GM19324 (cell line): ENCODE results near the gene SS18L1.
"Not testable (repeated sequence)": the region's sequence is repeated elsewhere in the genome, so short reads cannot be mapped to it uniquely, and the experiment has no call there.

Experiments
- ATAC-seq: cut with Tn5 transposase; IDR thresholded peaks from one replicate; pipeline ENCODE4 v1.9.1; 2021; ENCODE audit warnings: mild to moderate bottlenecking, moderate library complexity; ENCODE audit not compliant: unreplicated experiment, low FRiP score

The SS18L1 gene, protein sequence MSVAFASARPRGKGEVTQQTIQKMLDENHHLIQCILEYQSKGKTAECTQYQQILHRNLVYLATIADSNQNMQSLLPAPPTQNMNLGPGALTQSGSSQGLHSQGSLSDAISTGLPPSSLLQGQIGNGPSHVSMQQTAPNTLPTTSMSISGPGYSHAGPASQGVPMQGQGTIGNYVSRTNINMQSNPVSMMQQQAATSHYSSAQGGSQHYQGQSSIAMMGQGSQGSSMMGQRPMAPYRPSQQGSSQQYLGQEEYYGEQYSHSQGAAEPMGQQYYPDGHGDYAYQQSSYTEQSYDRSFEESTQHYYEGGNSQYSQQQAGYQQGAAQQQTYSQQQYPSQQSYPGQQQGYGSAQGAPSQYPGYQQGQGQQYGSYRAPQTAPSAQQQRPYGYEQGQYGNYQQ

DNA sequence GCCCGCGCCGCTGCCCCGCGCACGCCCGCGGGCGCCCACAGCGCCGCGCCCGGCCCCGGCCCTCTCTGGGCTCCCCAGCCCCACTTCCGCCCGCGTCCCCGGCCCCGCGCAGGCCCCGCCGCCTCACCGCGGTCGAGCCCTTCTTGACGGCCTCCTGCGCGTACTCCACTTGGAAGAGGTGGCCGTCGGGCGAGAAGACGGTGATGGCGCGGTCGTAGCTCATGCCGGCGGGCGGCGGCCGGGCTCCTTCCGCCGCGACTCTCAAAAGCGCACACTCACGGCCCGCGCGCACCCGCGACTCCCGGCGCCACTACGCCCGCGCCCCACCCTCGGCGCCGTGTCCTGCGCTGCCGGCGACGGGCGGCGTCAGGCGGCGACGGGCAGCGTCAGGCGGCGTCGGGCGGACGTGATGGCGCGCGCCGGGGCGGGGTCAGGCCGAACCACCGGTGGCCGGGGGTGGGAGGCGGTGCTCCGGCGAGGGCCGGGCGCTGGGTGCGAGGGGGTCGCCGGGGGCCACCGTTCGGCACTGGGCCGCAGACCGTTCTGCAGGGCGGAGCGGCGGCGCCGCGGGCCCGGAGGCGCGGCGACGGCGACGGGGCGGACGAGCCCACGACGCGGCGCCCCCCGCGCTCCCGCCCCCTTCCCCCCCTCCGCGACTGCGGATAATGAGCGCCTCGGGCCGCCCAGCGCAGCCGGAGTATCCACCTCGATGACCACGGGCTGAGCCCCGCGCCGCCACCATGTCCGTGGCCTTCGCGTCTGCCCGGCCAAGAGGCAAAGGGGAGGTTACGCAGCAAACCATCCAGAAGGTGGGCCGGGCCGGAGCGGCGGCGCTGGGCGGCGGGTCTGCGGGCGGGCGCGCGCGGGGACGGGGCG lies at the start of gene SS18L1, which contains the start of gene PSMA7:
TSS of gene SS18L1 (plus strand) at position 689 of the 876 bp plus-strand sequence. CDS start at position 741, 52 bp downstream.
TSS of gene PSMA7 (minus strand) at position 314 of the 876 bp plus-strand sequence. CDS start at position 223, 91 bp downstream.
- ATAC-seq = peak; percentile 84

DNA sequence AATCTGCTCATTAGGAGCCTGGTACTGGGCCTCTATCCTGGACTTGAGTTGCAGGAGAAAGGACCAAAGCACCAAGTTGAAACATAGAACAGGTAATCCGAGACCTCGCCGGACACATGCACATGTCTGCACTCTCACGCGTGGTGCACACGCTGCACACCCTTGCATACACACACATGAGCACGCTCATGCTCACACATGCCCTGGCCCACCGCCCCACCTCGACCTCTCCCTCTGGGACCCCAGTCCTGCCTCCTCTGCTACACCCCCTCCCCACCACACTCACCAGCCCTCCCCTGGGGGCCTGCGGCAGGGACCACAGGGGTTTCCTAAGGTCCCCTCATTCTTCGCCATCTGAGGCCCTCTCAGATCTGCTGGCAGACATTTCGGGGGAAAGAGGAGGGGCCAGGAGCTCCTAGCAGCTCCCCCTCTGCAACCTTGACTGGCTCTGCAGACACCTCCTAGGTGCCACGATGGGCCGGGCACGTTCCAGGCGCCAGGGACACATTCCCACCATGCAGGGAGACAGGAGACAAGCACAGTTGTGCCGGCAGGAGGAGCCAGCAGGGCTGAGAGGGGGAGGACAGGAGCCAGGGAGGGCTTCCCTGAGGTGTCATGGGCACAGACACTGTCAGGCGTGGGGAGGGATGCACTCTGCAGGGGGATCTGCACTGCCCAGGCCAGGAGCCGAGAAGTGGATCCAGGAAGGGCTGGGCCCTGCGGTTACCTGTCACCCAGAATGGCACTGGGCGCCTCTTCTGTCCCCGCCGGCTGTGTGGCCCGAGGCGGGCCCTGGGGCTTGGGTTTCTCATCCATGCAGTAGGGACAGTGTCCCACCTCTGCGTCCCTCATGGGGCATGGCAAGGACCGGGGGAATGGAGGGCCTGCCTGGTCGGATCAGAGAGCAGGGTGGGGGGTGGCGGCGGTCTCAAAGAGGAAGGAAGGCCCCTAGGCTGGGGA lies 46.9 kb upstream of the SS18L1 start:
- no peak for ATAC-seq

DNA sequence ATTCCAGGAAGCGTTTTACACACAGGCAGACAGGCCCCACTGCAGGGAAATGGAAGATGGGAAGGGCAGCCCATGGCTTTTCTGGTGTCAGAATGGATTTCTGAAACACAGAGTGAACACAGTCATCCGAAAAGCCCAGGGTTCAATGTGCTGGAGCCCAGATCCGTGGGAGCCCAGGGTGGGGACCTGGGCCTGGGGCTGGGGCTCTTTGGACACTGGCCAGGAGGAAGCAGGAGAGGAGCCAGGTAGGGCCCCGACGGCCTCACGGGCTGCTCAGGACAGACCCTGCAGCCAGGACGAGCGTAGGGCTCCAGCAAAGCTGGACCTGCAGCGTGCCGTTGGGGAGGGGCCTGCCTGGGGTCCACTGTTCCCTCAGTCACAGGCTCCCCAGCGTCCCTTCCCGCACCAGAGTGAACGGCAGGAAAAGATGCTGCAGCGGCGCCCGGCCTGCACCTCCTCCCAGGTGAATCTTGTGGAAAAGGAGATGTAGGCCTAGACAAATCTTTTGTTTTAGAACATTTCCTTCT lies 45.6 kb upstream of the SS18L1 start:
- no peak for ATAC-seq

DNA sequence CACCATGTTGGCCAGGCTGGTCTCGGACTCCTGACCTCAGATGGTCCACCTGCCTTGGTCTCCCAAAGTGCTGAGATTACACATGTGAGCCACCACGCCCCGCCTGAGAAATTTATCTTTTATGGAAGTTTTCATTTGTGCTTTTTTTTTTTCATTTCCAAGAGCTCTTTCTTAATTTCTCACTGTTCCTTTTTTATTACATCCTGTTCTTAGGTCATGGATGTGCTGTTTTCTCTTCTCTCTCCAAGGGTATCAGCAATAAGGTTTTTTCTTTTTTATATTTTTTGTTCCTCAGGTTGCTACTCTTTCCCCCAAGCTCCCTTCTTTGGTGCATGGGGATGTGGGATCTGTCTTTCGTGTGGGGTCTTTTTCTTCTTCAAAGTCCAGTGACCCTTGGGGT lies 42.5 kb upstream of the SS18L1 start:
- no peak for ATAC-seq

DNA sequence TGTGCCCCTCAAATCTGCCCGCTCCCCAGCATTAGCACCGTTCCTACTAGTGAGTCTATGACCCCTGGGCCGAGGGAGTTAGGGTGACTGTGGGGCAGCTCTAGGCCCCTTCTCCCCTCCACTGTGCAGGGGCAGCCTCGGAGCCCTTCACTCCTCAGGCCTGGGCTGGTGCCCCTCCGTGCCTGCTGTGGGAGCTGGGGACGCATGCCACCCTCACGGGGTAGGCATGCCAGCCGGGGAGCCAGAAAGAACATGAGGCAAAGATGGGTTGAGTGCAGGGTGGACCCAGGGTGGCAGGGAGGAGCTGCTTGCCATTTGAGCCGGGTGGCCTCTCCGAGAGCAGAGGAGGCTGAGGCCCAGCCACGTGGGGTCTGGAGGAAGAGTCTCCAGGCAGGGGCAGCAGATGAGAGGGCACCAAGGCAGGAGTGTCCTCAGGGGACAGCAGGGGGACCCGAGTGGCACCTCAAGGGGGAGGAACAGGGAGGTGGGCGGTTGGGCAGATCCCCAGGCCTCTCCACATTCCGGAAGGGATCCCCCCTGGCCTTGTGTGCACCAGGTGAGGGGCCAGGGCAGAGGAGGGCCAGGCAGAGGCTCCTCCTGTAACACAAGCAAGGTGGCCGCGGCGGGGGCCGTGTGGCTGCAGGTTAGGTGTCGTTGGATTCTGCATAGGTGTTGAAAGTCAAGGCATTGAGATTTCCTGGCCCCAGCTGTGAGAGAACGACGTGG lies 39.9 kb upstream of the SS18L1 start:
- ATAC-seq = no peak

DNA sequence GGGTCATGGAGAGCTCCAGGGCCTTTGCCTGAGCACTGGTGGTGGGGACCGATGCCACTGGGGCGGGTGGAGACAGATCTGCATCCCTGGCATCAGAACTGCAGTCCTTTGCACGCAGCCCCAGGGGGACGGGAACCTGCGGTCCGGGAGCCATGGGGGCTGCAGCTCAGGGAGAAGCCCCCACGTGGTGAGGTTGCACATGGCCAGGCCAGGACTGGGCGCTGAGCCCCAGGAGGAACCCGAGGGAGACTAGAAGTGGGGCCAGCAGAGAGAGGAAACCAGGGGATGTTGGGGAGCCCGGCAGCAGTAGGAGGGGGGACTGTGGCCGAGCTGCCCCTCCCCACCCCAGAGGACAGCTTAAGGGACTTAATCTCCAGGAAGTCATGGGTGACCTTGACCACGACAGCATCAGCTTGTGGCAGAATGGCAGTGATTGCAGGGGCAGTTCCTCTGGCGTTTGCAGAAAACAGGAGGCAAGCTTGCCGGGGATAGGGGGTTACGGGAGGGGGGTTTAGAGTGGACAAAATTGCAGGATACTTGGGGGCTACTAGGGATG lies 39.3 kb upstream of the SS18L1 start:
- ATAC-seq = no peak

DNA sequence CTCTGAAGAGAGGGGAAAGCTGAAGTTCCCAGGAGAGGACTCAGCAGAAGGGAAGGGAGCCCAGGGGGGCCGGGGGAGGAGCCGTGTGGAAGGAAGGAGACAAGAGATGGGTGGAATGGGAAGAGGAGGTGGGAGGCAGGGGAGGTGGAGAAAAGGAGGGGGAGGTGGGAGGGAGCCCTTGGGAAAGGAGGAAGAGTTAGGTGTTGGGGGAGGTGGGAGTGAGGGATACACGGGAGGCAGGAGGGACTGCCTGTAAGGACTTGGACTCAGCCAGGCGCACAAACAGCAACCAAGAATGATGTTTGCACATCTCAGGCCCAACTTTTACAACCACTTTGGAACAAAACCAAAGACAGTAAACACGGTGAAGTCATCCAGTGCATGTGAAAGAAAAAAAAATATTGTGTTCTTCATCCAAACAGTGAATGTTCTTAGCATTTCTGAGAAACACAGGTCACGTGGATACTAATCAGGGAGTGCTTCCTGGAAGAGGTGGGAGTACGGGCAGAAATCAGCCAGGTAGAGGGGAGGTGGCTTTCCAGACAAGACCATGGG lies 38.7 kb upstream of the SS18L1 start:
- ATAC-seq = no peak

DNA sequence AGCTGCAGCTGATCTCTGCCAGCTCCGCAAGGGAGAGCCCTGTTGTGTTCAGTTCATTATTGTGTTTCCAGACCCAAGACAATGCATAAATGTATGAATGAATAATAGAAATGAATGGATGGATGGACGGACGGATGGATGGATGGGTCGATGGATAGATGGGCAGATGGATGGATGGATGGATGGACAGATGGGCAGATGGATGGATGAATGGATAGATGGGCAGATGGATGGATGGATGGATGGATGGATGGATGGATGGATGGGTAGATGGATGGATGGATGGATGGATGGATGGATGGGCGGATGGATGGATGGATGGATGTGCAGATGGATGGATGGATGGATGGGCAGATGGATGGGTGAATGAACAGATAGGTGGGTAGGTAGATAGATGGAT lies 38.0 kb upstream of the SS18L1 start:
- no peak for ATAC-seq

DNA sequence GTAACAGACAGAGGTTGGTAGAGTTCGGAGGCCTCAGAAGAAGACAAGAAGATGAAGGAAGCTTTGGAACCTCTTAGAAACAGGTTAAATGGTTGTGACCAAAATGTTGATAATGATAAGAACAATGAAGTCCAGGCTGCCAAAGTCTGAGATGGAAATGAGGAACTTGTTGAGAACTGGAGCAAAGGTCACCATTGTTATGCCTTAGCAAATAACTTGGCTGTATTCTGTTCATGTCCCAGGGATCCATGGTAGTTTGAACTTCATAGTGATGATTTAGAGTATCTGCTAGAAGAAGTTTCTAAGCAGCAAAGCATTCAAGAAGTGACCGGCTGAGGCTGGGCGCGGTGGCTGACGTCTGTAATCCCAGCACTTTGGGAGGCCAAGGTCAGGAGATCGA lies 32.4 kb upstream of the SS18L1 start:
- ATAC-seq = no peak

DNA sequence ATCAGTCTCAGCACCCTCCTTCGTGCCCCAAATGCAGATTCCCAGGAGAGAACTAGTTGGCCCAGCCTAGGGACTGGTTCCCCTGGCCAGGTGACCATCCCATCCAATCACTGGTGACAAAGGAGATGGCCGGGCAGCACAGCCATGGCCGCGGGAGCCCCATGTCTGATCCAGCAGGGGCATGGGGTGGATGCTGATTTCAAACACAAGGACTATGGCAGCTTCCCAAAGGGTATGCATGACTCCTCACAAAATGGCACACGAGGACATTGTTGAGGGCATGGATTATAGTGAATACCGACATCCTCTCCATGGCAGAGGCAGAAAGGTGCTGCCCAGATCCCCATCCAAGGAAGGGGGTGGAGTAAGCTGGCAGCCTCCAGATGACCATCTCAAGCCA lies 31.2 kb upstream of the SS18L1 start:
- no peak for ATAC-seq

DNA sequence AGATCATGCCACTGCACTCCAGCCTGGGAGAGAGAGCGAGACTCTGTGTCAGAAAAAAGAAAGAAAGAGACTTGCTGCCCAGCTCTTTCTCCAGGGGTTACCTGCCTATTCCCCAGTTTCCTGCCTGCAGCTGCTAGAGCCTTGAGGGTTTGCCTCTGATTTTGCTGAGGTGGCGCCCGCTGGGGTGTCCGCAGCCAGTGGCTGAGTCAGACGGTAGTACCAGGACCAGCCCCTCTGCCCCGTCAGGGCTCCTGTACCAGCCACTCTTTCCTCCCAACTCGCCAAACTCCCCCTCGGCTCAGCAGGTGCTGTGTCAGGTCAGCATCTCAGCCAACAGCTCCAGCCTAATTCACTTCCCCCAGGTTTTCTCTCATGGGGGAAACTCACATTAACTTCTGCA lies 28.7 kb upstream of the SS18L1 start:
- no peak for ATAC-seq

DNA sequence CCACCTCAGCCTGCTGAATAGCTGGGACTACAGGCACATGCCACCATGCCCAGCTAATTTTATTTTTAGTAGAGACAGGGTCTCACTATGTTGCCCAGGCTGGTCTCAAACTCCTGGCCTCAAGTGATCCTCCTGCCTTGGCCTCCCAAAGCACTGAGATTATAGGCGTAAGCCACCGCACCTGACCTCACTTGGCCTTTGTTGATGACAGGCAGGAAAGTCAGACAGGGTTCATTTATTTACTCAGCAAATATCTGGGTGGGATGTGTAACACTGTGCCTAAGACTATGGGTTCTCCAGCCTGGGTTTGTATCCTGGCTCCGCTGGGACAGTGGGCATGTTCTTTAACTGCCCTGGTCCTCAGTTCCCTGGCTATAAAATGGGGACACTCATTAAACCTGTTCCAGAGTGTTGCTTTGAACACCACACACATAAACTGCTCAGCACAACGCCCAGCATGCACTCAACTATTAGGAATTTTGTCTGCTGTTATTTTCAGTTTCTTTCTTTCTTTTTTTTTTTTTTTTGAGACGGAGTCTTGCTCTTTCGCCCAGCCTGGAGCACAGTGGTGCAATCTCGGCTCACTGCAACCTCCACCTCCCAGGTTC lies 27.7 kb upstream of the SS18L1 start:
- ATAC-seq = not testable (repeated sequence)

DNA sequence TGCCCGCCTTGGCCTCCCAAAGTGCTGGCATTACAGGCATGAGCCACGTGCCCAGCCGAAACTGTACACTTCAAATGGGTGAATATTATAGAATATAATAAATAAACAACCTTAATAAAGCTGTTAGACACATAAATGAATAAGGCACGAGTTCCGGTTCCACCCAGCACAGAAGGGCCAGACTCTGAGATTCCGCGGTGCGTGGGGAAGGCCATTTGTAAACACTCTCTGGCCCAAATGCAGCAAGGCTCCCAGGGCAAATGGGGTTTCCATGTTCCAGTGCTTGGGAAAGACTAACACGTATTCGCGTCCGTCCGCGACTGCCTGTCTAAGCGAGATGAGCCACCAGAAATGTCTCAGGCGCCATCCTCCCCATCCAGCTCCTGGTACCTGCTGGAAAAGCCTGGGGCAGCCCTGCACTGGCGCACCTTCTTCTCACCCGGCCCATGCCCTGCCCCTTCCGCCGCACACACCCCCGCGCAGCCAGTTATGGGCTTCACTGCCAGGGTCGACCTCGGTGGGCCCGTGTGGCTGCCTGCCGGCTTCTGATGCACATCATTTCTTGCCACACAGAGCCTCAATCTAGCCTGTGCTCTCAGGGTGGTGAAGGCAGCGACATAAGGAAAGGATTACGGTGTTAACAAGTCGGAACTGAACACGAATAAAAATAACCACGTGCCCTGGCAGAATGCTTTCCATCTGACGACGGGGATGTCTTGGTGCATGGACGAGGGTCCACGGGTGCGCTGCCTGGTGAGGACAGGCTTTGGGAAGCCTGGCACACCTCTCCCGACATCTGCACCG lies 26.8 kb upstream of the SS18L1 start:
- no peak for ATAC-seq

DNA sequence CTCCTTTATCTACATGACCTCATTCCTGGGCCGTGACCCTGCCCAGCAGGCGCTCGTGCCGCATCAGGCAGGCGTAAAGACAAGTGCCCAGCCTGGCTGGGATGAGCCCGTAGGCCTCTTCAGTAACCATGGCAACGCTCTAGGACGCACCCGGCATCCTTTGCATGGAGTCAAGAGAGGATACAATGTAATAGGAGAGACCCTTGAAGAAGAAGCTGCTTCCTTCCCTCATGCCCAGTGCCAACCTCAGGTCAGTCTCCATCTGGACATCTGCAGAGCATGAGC lies 26.3 kb upstream of the SS18L1 start:
- no peak for ATAC-seq

DNA sequence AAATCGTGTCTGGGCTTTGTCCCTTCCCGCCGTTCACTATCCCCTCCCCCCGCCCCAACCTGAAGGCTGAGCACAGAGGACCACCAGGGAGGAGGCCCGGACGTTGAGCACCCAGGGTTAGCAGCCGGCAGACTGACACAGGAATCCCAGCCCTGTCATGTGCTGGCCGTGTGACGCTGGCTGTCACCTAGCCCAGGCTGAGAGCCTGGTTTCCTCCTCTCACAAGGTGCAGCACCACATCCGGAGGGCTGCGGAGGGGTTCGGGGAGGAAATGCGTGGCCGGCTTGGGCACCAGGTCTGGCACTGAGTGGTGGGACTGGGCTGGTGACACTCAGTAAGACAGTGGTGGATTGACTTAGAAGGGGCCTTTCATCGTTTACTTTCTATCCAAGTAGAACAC lies 25.9 kb upstream of the SS18L1 start:
- no peak for ATAC-seq

DNA sequence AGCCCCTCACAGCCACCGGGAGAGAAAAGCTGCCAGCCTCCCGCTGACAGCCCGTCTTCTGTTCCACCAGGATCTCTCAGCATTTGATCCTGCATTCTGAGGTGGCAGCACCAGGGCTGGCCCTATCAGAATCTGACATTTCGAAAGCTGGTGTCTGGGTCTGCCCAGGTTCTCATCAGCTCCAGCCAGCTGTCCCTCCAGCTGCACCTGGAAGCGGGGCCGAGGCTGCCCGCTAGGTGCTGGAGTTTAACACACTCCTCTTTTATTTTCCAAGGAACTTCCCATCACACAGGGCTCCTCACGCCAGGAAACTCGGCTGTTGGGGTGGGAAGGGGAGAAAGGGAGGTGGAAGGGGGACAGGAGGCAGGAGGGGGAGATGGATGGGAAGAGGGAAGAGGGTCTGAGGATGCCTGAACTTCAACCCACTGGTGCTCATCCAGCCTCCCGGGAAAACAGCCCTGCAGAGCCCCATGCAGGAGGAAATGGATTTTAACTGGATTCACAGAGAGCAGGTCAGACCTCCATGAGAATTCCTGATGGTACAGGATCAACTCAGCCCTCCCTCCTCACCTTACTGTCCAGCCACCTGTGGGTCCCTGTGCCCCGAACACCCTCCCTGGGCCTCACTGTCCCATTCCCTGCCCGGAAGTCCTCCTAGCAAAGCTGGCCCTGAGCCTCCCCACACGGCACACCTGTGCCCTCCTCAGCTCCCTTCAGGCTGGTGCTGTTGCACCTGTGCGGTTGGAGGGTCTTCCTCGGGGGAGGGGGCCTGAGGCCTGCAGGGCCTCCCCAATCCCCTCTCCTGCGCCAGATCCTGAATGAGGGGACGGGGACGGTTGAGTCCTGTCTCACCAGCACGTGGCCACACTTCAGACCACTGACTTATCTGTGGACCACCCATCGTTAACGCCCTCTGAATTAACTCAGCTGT lies 25.2 kb upstream of the SS18L1 start:
- ATAC-seq = no peak

DNA sequence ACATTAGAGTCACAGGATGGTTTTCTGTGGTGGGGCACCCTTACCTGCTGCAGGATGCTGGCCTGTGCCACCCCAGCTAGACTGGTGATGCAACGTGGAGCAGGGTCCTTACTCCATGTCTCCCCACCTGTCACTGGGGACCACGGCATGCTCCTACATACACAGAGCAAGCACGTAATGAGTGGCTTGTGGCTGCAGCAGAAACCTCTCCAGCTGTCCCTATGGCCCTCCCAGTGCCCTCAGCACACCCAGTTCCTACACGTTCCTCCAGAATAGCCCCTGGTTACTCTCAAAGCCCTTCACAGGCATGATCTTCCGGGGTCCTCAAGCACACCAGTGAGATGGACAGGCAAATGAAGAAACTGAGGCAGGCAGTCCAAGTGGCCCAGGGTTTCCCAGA lies 24.5 kb upstream of the SS18L1 start:
- no peak for ATAC-seq
